HG02763 (cell line): Measurements from ENCODE around the gene RPL19.

Experiments
- ATAC-seq: cut with Tn5 transposase; IDR thresholded peaks from one replicate; pipeline ENCODE4 v1.9.1; 2021; ENCODE audit warnings: mild to moderate bottlenecking, moderate library complexity; ENCODE audit not compliant: unreplicated experiment

Gene RPL19

DNA sequence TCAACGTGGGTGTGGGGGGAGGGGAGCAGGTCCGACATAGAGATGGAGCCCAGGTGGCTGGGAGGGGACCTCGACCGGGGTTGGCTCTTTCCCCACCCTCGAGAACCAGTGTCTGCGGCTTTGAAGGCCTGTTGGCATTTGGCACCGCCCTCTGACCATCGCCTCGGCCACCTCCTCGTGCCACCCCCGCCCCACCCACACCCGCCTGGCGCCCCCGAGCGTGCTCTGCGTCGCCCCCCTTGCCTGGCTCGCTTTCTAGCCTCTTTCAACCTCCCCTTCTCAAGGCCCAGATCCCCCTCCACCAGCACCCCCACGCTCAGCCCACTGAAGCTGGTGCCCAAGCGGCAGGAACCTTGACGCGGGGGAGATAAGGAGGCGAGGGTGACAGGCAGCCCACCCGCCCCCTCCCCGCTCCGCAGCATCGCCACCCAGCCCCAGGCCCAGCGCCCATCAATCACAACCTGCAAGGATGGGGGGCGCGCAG is 3.2 kb upstream of the RPL19 start:
- no peak for ATAC-seq

DNA sequence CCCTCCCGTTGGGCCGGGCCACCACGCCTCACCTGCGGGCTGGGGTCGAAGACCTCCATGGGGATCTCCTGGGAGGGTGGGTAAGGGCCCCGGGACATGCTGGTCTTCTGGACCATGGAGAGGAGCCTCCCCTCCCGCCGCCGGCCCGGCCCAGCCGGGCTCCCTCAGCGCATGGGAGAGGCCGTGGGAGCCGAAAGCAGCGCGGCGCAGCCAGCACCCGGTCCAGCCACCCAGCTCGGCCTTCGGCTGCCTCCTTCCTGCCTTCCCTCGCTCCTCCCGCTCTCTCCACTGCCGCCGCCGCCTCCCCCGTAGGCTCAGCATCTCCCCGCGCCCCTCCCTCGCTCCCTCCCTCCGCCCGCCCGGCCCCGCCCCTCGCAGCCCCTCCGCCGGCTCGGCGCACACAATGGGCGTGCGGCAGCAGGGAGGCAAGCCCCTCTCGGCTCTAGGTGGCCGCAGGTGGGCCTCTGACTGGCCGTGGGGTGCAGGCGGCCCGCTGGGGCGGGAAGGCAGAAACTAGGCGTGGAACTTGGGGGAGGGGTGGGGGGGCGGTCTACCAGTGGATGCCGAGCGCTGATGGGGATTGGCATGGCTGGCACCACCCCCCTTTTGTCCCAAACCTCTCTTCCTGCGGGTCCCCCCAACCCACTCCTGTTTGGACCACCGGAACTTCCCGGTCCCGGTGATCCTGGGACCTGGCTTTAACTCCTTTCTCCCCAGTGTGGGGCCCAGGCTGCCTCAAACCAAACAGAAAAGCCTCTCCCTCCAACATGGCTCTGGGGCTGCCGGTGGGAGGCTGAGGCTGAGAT is 2.5 kb upstream of the RPL19 start, which contains the start of gene CACNB1:
Gene CACNB1 (minus strand): TSS at position 290 of the 806 bp plus-strand sequence. CDS start 174 bp downstream, at position 116.
- ATAC-seq: no peak

DNA sequence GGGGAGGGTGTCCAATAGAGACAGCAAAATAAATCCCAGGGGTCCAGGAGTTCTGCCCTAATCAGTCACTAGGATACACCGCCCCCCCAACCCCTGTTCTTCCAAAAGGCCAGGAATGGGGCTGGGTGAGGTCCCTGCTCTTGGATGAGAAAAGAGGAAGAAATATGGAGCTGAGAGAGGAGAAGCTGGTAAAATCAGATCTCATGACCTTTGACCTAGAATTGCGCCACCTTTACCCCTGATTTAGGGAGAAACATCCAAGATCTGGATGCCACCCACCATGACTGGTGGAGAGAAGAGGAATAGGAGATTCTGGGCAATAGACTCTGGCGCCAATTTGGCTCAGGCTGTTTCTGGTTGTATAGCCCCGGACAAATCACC is 1.9 kb upstream of the RPL19 start:
- ATAC-seq: no peak

DNA sequence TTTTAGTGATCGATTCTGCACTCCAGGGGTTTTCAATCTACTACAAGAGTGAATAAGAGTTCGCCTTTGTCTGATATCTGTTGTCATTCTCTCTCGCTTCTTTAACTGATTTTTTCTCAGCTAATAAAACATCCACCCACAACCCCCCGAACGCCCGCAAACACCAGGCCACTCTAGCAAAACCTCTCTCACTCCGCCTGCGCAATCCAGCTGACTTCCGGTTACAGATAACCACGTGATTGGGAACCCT is 338 bp upstream of the RPL19 start:
- ATAC-seq: peak; percentile 63

DNA sequence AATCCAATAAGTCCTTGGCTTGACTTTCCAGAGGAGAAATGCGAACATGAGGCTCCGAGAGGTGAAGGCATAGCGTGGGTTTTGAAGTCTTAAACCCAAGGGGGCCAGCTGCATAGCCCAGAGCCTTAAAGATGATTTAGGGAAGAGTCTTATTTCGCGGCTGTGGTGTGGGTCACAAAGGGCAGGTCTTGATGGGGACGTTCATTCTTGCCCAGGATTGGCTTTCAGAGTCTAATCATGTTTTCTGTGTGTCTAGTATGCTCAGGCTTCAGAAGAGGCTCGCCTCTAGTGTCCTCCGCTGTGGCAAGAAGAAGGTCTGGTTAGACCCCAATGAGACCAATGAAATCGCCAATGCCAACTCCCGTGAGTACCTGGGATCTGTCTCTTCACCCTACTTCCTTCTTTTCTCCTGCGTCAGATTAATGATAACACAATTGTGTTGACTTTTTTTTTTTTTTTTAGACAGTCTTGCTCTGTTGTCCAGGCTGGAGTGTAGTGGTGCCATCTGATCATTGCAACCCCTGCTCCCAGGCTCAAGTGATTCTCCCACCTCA is 951 bp downstream of the RPL19 start:
- ATAC-seq: no peak

DNA sequence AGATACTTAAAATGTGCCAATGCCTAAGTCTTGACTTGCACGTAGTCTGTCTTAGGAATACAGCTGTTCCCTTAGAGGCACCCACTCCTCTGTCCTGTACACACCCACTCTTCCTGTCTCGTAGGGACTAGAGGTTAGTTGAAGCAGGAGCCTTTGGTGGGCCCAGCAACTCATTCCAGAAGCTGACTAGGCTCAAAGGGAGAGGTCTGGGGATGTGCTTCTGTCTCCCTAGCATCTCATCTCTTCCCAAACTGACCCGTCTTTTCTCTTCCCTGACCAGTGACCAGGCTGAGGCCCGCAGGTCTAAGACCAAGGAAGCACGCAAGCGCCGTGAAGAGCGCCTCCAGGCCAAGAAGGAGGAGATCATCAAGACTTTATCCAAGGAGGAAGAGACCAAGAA is 4.2 kb downstream of the RPL19 start:
- no peak for ATAC-seq

DNA sequence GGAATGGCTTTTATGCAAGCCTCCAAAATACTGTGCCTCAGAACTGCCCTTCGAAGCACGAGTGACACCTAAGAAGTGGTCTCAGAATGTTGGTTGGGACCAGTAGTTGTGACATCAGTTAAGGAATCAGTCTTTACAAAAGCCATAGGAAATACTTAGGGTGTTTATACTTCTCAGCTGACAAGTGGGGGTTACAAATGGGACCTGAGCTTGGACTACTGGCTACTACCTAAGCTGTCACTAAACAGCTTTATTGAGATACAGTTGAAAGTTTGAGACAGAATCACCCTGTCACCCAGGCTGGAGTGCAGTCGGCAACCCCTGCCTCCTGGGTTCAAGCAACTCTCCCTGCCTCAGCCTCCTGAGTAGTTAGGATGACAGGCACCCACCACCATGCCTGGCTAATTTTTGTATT is 5.0 kb downstream of the RPL19 start:
- no peak for ATAC-seq

DNA sequence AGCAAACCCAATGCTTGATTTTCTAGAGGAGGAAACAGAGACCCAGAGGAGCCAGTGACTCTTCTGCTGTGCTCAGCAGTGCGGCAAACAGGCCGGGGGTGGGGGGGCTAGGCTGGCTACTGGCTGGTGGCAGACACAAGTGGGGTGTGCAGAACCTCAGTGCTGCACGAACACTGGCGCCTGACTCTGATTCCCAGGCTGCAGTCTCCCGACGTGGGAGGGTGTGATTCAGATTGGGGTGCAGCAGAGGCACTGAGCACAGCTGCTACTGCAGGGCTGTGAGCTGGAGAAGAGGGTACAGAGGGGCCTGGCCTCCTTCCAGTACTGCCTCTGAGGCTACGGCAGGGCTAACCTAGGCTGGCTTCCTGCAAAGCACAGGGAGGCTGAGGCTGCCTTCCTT is 8.1 kb downstream of the RPL19 start:
- ATAC-seq: no peak

DNA sequence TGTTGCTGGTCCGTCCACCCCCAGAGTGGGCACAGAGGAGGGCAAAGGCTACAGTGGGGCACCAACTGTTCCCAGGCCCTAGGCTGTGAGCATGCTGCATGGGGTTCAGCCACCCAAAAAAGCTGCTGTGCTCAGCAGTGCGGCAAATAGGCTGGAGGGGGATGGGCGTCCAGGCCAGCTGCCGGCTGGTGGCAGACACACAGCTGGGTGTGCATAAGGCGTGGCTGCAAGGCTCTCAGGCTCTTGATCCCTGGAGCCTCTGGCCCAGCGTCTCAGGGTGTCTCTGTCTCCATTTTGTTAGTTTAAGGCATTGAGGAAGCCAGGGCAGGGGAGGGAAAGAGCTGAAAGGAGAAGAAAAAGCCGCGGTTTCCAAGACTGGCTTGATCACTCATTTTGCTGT is 8.8 kb downstream of the RPL19 start:
- peak; percentile 51 for ATAC-seq

DNA sequence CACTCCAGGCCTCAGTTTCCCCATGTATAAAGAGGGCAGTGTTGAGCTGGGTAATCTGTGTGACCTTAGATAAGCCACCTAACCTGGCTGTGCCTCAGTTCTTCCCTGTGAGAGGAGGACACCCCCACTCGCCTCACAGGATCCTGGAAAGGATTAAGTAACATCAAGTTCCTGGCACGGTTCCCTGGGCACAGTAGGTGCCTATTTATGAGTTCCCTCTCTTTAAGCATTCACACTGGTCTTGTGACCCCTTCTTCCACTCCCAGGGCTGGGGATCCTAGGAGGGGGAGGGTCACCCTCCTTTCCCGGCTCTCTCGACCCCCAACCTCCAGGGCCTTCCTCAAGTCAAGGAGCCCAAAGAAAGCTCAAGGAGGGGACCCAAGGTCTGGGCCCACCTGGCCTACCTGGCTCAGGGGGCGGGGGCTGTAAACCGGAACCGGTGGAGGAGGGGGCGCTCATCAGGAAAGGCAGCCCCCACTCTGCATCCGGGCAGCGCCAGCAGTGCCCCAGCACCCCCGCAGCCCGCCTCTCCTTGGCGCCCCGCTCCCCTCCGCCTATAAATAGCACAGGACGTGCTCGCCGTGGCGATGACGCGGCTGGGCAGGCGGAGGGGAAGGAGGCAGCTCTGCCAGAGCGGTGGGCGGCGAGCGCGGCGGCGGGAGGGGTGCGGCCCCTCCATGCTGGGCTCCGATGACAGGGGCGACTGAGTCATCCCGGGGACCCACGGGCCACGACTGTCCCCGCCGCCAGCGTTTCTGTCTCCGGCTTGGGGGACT is 9.4 kb downstream of the RPL19 start:
- ATAC-seq: no peak

DNA sequence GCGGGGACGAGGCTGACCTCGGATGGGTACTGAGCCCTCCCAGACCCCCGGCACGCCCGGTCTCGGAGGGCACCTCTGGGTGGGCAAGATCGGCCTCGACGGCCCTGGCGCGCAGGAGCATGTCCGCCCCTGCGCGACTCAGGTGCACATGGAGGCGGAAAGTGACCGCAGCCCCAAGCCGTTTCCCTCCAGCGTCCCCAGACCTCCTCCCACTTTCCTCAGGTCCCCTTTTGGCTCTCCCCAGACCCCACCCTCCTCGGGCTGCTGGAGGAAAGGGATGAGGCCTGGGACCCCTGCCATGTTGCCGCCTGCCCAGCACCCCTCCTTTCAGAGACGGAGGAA is 10.0 kb downstream of the RPL19 start:
- ATAC-seq: no peak

DNA sequence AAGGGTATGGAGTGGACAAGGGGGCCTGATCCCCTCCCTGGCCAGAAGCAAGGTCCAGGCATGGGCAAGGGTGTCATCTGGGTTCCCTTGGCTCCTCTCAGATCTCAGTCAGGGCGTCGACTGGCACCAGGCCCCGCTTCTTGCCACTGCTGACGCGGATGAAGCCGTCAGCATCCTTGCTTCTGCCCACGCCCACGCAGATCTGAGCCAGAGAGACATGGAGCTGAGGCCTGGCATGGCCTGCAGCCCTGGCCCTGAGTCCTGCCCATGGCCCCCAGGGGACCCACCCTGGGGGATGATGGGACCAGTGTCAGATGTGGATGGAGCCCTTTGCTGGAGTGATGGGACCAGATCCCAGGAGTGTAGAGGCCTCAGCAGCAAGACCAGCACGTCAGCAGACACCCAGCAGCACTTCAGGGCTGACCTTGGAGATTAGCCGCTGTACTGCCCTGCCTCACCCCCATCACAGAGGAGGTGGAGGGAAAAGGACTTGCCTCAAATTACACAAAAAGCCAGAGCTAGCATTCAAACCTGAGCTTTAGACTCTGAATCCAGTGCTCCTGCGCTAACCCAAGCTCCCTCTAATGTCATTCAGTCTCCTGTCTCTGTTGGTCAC is 12.2 kb downstream of the RPL19 start:
- no peak for ATAC-seq

DNA sequence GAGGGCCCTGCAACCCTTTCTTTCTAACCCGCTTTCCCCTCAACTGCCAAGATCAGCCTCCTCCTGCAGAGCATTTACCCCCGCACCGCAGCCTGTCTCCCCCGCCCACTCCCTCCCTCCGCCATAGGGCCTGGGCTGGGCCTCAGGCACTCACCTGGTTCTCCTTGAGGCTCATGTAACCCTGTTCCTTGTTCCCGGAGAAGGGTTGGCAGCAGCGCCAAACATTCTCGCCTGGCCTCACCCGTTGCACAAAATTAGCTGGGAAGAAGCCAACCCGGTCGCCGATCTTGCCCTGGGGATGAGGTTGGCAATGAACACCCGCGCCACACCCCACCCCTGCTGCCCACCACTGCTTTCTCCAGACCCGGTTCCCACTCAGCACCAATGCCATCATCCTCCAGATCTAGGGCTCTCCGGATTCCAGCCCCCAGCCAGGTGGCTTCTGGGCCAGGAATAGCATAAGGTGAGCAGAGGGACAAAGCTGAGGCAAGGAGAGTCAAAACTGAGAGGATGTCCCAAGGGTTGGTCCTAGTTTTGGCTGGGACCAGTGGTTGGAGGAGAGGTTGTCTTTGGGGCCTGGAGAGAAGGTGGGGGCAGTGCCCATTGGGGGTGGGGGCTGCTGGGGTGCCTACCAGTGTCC is 12.9 kb downstream of the RPL19 start:
- no peak for ATAC-seq

DNA sequence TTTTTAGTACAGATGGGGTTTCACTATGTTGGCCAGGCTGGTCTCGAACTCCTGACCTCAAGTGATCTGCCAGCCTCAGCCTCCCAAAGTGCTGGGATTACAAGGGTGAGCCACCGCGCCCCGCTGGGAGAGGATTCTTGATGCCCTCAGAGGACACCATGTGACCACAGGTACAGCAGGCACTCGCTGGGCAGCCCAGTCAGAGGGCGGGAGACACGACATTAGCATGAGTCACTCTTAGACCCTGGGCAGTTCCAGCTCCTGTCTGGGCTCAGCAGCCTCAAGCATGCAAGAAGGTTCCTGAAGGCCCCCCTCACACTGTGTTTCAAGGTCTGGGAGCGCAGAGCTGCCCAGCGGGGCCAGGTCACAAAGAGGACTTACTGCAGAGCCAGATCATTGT is 13.8 kb downstream of the RPL19 start:
- ATAC-seq: no peak

DNA sequence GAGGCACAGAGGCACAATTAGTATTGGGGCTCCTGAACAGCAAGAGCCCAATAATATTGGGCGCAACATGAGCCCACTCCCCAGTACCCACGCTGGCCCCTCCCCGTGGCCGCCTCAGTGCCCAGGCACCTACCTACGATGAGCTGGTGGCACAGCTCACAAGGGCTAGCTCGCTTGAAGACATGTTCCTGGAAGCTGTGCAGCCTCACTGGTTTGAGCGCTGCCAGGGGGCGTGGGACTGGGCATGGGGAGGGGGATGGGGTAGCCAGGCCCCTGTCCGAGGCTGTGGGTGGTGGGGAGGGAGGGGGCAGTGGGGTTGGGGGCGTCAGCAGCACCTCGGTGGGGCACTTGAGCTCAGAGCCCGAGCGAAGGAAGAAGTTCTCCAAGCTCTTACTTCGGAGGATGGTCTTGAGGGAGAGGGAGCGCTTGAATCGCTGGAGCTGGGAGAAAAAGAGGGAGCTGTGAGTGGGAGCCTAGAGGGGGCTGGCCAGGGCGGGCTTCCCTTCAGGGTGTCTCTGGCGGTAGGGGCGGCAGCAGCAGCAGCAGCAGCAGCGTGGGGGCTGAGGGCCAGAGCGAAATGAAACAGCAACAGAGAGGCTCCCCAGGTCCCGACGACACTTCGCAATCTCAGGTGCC is 17.8 kb downstream of the RPL19 start:
- ATAC-seq: no peak

DNA sequence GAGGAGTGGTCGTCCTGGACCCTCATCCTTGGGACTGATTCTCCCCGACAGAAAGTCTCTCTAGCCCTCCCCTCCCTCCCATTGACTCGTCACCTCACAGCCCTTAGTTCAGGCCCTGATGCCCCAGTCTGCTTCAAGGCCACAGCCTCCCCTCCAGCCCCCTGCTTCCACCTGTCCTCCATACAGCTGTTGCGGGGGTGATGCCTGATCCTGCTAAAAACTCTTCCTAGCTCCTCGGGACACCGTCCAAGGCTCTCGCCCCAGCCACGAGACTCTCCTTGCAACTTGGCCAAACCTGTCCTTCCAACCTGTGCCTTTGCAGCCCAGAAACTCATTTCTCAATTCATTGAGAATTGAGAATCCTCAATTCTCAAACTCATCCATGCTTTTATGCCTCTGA is 18.8 kb downstream of the RPL19 start:
- ATAC-seq: no peak

DNA sequence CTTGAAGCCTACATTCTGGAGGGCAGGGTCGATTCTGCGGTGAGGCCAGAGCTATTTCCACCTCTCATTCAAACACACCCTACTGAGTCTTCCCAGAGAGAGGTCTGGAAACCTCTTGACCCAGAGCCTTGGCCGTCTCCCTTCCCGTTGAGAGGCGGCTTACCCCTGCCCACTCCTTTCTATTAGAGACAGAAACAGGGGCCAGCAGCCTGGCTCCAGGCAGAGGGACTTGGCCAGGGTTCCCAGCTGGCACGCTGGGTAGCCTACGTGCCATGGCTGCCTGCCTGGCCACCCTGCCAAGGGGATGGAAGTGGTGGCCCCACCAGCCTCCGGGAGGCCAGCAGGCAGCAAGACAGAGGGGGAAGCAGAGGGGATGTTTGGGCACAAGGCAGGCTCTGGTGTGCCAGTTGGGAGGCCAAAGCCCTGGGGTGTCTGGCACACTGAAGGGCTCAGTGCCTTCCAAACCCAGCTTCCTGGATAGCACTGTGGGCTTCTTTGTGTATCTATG is 19.6 kb downstream of the RPL19 start:
- ATAC-seq: no peak

DNA sequence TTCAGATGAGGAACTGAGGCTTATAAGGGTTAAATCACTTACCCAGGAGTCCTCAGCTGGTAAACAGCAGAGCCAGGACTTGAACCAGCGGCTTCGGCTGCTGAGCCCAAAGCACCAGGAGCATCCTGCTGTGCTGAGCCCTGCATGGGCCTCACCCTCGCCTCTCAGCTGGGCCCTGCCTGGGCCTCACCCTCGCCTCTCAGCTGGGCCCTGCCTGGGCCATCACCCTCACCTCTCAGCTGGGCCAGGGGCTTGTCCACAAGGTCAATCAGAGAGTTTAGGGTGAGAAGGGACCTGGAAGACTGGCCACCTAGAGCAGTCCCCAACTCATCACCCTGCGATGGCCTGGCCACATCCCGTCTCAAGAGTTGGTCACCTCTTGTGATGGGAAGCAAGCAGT is 21.5 kb downstream of the RPL19 start:
- no peak for ATAC-seq

DNA sequence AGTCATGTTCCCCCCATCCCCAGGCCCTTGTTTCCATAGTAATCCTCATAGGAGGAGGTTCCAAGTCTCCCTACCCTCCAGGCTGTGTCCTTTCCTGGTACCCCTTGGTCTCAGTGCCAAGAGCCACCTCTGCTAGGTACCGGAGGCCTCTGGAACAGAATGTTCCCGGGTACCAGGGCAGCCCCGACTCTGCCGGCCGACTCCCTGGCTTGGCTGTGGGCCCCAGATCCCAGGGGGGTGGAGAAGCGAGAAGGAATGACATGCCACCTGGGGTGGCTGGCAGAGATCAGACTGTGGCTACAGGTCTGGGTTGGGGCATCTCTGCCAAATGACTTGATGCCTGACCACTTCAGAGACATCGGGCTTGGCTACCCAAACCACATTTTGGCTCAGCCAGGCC is 22.1 kb downstream of the RPL19 start:
- ATAC-seq: no peak
